ENCODE measurements around the gene WFDC6. TPM values are rescaled to one million over a fixed set of nuclear protein-coding genes. Genes with fewer than 3 reads are reported as not detected.

The WFDC6 gene
- total RNA-seq, 1 experiment from 2014 or later, result not detected

DNA sequence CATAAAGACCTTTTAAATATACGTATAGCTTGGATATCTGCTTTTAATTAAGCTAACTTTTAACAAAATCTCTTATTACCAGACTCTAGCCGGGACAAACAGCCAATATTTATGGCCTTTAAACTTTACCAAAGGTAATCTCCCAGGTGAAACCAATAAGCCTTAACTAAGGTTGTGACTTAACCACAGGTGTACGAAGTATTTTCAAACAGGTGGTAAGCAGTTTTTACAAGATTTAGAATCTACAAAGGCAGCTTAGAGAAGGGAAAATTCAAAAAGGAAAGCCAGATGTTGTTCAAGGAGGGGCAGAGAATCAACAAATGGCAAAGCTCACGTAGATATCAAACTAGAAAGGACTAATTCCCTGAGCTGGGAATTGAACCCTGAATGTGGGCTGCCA is 53.9 kb downstream of the WFDC6 start:
- intact Hi-C loops (cut with micrococcal nuclease; ENCODE audit: unreplicated experiment), result no loop called here
- no TSS peak for BruUV-seq (replicated peaks)
- ChIA-PET POLR2A (no interaction called here), CTCF (no interaction called here)
- no peaks in the 10 kb centered on the region for H3K36me3 ChIP-seq (ENCODE audit: control insufficient read depth, insufficient read depth, low read length)
- ATAC-seq, result no peak
- H3K4me3 ChIP-seq (ENCODE audit: low read depth in 2 of 2, low read length in 2 of 2), result no peak overlapping the region
- in situ Hi-C loops (cut with HindIII; ENCODE audit: low pct_unique_long_range_greater_than_20kb, low sequenced_read_pairs), result no loop called here
- H3K27me3 ChIP-seq (ENCODE audit: control insufficient read depth, insufficient read depth, low read length), result peaks cover 9% of the 10 kb centered on the region
- no peaks in the 10 kb centered on the region for H3K4me1 ChIP-seq (ENCODE audit: control insufficient read depth, insufficient read depth, low read length)
- H3K27ac ChIP-seq (ENCODE audit: low read length), result no peak overlapping the region
- DNase-seq (ENCODE audit: low read depth, low spot score), result no peak
- H3K9me3 ChIP-seq (ENCODE audit: control insufficient read depth, insufficient read depth, low read depth, low read length), result no peaks in the 10 kb centered on the region
- TF ChIP-seq SIN3A (IDR thresholded peaks at IDR 0.05; ENCODE audit: borderline replicate concordance, insufficient read depth, low read depth, low read length) (no peak), TCF7L2 (IDR thresholded peaks at IDR 0.05; ENCODE audit: low read depth, low read length) (no peak), POLR2AphosphoS5 (IDR thresholded peaks at IDR 0.05; ENCODE audit: low read depth, low read length) (no peak)
- TF ChIP-seq, protein P1, sequence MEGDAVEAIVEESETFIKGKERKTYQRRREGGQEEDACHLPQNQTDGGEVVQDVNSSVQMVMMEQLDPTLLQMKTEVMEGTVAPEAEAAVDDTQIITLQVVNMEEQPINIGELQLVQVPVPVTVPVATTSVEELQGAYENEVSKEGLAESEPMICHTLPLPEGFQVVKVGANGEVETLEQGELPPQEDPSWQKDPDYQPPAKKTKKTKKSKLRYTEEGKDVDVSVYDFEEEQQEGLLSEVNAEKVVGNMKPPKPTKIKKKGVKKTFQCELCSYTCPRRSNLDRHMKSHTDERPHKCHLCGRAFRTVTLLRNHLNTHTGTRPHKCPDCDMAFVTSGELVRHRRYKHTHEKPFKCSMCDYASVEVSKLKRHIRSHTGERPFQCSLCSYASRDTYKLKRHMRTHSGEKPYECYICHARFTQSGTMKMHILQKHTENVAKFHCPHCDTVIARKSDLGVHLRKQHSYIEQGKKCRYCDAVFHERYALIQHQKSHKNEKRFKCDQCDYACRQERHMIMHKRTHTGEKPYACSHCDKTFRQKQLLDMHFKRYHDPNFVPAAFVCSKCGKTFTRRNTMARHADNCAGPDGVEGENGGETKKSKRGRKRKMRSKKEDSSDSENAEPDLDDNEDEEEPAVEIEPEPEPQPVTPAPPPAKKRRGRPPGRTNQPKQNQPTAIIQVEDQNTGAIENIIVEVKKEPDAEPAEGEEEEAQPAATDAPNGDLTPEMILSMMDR (IDR thresholded peaks at IDR 0.05), result no peak
- TF ChIP-seq, protein P2, sequence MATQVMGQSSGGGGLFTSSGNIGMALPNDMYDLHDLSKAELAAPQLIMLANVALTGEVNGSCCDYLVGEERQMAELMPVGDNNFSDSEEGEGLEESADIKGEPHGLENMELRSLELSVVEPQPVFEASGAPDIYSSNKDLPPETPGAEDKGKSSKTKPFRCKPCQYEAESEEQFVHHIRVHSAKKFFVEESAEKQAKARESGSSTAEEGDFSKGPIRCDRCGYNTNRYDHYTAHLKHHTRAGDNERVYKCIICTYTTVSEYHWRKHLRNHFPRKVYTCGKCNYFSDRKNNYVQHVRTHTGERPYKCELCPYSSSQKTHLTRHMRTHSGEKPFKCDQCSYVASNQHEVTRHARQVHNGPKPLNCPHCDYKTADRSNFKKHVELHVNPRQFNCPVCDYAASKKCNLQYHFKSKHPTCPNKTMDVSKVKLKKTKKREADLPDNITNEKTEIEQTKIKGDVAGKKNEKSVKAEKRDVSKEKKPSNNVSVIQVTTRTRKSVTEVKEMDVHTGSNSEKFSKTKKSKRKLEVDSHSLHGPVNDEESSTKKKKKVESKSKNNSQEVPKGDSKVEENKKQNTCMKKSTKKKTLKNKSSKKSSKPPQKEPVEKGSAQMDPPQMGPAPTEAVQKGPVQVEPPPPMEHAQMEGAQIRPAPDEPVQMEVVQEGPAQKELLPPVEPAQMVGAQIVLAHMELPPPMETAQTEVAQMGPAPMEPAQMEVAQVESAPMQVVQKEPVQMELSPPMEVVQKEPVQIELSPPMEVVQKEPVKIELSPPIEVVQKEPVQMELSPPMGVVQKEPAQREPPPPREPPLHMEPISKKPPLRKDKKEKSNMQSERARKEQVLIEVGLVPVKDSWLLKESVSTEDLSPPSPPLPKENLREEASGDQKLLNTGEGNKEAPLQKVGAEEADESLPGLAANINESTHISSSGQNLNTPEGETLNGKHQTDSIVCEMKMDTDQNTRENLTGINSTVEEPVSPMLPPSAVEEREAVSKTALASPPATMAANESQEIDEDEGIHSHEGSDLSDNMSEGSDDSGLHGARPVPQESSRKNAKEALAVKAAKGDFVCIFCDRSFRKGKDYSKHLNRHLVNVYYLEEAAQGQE (IDR thresholded peaks at IDR 0.05; ENCODE audit: insufficient read depth in 1 of 2, low read depth in 2 of 2, low read length in 1 of 2), result no peak

DNA sequence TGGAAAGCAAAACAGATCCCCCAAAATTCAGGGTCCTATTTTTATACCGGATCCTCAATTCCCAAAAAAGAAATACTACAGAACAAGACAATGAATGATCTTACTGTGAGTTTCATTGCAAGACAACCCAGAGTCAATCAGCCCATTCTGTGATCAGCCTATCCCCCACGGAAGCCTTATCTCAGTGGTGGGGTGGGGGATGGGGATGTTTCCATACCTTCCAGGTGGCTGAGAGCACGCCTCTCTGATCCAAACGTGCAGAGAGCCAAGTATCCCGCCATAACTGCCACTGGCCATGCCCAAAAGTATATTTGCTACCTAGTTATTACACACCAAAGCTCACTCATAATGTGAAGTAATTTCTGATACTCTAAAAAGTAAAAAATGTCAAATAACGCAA is 54.6 kb downstream of the WFDC6 start:
- ChIA-PET POLR2A (no interaction called here), CTCF (no interaction called here)
- Histone ChIP-seq H3K4me1 (ENCODE audit: control insufficient read depth, insufficient read depth, low read length) (no peaks in the 10 kb centered on the region), H3K9me3 (ENCODE audit: control insufficient read depth, insufficient read depth, low read depth, low read length) (no peaks in the 10 kb centered on the region), H3K27me3 (ENCODE audit: control insufficient read depth, insufficient read depth, low read length) (peaks cover 9% of the 10 kb centered on the region), H3K4me3 (ENCODE audit: low read depth in 2 of 2, low read length in 2 of 2) (no peak overlapping the region), H3K36me3 (ENCODE audit: control insufficient read depth, insufficient read depth, low read length) (no peaks in the 10 kb centered on the region), H3K27ac (ENCODE audit: low read length) (no peak overlapping the region)
- ATAC-seq (no peak), DNase-seq (ENCODE audit: low read depth, low spot score) (no peak)
- TF ChIP-seq SIN3A (IDR thresholded peaks at IDR 0.05; ENCODE audit: borderline replicate concordance, insufficient read depth, low read depth, low read length) (no peak), POLR2AphosphoS5 (IDR thresholded peaks at IDR 0.05; ENCODE audit: low read depth, low read length) (no peak)
- no TSS peak for BruUV-seq (replicated peaks)
- intact Hi-C loops (cut with micrococcal nuclease; ENCODE audit: unreplicated experiment) (no loop called here), in situ Hi-C loops (cut with HindIII; ENCODE audit: low pct_unique_long_range_greater_than_20kb, low sequenced_read_pairs) (no loop called here)

Other genes with a start within 250 kb of the WFDC6 start
- gene RBPJL, start 232.6 kb downstream of the WFDC6 start, total RNA-seq (2021; ENCODE audit: unreplicated experiment), result 0.18 TPM
- 0.15 TPM for gene MATN4, start 231.2 kb downstream of the WFDC6 start, total RNA-seq (2021; ENCODE audit: unreplicated experiment)
- gene SDC4, start 191.1 kb downstream of the WFDC6 start, total RNA-seq (2021; ENCODE audit: unreplicated experiment), result 93.3 TPM
- gene SYS1, start 176.3 kb downstream of the WFDC6 start, total RNA-seq (2021; ENCODE audit: unreplicated experiment), result 29.1 TPM
- not detected for gene TP53TG5, start 161.2 kb downstream of the WFDC6 start, total RNA-seq (2021; ENCODE audit: unreplicated experiment)
- 55.4 TPM for gene DBNDD2, start 131.2 kb downstream of the WFDC6 start, total RNA-seq (2021; ENCODE audit: unreplicated experiment)
- 108 TPM for gene PIGT, start 123.3 kb downstream of the WFDC6 start, total RNA-seq (2021; ENCODE audit: unreplicated experiment)
- gene WFDC2, start 69.7 kb downstream of the WFDC6 start, total RNA-seq (2021; ENCODE audit: unreplicated experiment), result 1.6 TPM
- gene SPINT3, start 23.9 kb downstream of the WFDC6 start, total RNA-seq (2021; ENCODE audit: unreplicated experiment), result not detected
- gene EPPIN, start 7.9 kb upstream of the WFDC6 start, total RNA-seq (2021; ENCODE audit: unreplicated experiment), result not detected
- gene WFDC8, start 39.8 kb upstream of the WFDC6 start, total RNA-seq (2021; ENCODE audit: unreplicated experiment), result not detected
- not detected for gene WFDC10A, start 90.3 kb upstream of the WFDC6 start, total RNA-seq (2021; ENCODE audit: unreplicated experiment)
- gene WFDC9, start 91.8 kb upstream of the WFDC6 start, total RNA-seq (2021; ENCODE audit: unreplicated experiment), result not detected
- gene WFDC11, start 130.8 kb upstream of the WFDC6 start, total RNA-seq (2021; ENCODE audit: unreplicated experiment), result not detected
- gene WFDC13, start 162.6 kb upstream of the WFDC6 start, total RNA-seq (2021; ENCODE audit: unreplicated experiment), result not detected
- gene WFDC10B, start 165.5 kb upstream of the WFDC6 start, total RNA-seq (2021; ENCODE audit: unreplicated experiment), result not detected
- not detected for gene SPINT4, start 182.9 kb upstream of the WFDC6 start, total RNA-seq (2021; ENCODE audit: unreplicated experiment)

Data from Panc1 (cell line).